Astrocyte of the spinal cord (primary cell): ENCODE data around the gene GOSR2.

Source experiments
- DNase-seq: peaks from one replicate; pipeline ENCODE4 v3.0.0; 2011; ENCODE audit warnings: low read depth, low spot score
- H3K4me3 ChIP-seq: 2 replicates; pipeline ENCODE4 v1.5.1; 2011; ENCODE audit warnings: low read depth, mild to moderate bottlenecking, low read length, moderate library complexity
- CTCF ChIP-seq: IDR thresholded peaks from 2 replicates; pipeline ENCODE4 v1.5.1; 2012; ENCODE audit warnings: low read depth, mild to moderate bottlenecking, low read length, inconsistent platforms
- in situ Hi-C: cut with HindIII; loops from 2 replicates; pipeline ENCODE4 v1.10.0; 2017; ENCODE audit warnings: low sequenced_read_pairs

GOSR2 gene

GRCh38 chr17:46877466-46877865 is 45.5 kb upstream of the GOSR2 start:
- H3K4me3 ChIP-seq, result no peak overlapping the region
- no peak for TF ChIP-seq CTCF
- in situ Hi-C loops, result no loop called here
- no peak for DNase-seq

- in situ Hi-C loops, result no loop called here
- DNase-seq, result no peak
- no peak overlapping the region for H3K4me3 ChIP-seq
- TF ChIP-seq CTCF, result no peak
Measured at GRCh38 chr17:46878055-46878454, 44.9 kb upstream of the GOSR2 start.

- H3K4me3 ChIP-seq, result no peak overlapping the region
- no peak for TF ChIP-seq CTCF
- in situ Hi-C loops, result no loop called here
- no peak for DNase-seq
Measured at GRCh38 chr17:46879101-46879500, 43.9 kb upstream of the GOSR2 start.

- H3K4me3 ChIP-seq, result no peak overlapping the region
- no peak for TF ChIP-seq CTCF
- no peak for DNase-seq
- in situ Hi-C loops, result no loop called here
Measured at GRCh38 chr17:46881015-46881414, 41.9 kb upstream of the GOSR2 start.

GRCh38 chr17:46882666-46883065 is 40.3 kb upstream of the GOSR2 start:
- in situ Hi-C loops, result no loop called here
- no peak for DNase-seq
- H3K4me3 ChIP-seq, result no peak overlapping the region
- no peak for TF ChIP-seq CTCF

GRCh38 chr17:46883871-46884520 is 39.0 kb upstream of the GOSR2 start:
- no peak overlapping the region for H3K4me3 ChIP-seq
- in situ Hi-C loops, result no loop called here
- TF ChIP-seq CTCF, result no peak
- DNase-seq, result no peak
